GM03348 (cell line): ENCODE results near the gene LRRC23.

Source experiments
- DNase-seq: peaks from one replicate; pipeline ENCODE4 v3.0.0; 2012; ENCODE audit warnings: low spot score

Gene LRRC23

DNA sequence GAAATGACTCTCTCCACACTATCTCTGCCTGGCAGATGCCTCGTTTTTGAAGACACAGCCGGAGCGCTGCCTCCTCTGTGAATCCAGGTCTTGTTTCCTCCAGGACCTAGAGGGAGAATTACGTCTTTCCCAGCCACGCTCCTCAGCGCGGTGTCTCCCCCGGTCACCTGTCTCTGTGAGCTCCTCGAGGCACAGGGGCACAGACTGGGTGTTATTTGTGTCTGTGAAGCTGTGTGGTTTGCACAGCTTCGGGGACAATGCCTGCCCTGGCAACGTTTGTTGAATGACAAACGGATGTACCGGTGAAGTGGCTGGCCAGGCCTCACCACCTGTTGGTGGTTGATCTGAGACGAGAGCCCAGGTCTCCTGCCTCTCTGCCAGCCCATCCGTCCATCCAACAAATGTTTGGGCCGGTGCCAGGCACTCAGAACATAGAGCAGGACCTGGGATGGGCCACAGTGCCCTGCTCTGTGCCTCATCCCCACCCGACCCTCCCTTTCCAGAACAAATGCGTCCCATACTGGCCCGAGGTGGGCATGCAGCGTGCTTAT is 52.6 kb downstream of the LRRC23 start:
- no peak for DNase-seq

- no peak for DNase-seq
Measured at GRCh38 chr12:6957741-6958608, 53.4 kb downstream of the LRRC23 start.

GRCh38 chr12:6958609-6959057 is 54.0 kb downstream of the LRRC23 start:
- no peak for DNase-seq

GRCh38 chr12:6959058-6959804 is 54.6 kb downstream of the LRRC23 start:
- DNase-seq = no peak

GRCh38 chr12:6959805-6960592 is 55.4 kb downstream of the LRRC23 start:
- DNase-seq = no peak

GRCh38 chr12:6960593-6961277 is 56.1 kb downstream of the LRRC23 start:
- no peak for DNase-seq

GRCh38 chr12:6961278-6961694 is 56.7 kb downstream of the LRRC23 start:
- DNase-seq = no peak

GRCh38 chr12:6961695-6962284 is 57.2 kb downstream of the LRRC23 start:
- peak; percentile 80 for DNase-seq

DNA sequence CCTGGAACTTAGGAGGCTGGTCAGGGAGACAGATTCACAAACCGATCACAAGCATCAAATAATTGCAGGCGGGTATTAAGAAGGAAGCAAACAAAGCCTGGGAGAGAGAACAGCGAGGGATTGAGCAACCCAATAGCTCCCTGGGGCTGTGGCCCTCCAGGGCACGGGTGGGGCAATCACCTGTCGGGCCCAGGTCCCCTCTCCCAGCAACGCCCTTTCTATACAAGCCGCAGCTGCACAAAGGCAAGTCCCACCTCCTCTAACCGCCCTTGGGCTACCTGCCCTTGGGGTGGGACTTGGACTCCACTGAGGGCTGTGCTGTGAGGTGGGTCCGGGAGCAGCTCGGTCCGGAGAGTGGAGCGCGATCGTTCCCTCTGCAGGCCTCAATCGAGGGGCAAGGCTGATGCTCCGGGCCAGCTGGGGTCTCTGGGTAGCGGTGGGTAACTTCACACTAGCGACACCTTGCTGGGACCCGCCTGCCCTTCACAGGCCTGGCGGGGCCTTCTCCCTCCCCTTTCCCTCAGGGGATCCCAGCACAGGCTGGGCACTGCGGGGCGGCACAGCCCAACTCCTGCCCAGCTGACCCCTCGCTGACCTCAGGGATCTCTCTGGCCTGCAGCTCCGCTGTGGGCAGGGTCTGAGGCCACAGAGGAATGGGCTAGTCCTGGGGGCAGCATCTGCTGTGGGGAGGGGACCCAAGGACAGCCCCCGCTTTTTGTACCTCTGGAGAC is 57.8 kb downstream of the LRRC23 start:
- no peak for DNase-seq

DNA sequence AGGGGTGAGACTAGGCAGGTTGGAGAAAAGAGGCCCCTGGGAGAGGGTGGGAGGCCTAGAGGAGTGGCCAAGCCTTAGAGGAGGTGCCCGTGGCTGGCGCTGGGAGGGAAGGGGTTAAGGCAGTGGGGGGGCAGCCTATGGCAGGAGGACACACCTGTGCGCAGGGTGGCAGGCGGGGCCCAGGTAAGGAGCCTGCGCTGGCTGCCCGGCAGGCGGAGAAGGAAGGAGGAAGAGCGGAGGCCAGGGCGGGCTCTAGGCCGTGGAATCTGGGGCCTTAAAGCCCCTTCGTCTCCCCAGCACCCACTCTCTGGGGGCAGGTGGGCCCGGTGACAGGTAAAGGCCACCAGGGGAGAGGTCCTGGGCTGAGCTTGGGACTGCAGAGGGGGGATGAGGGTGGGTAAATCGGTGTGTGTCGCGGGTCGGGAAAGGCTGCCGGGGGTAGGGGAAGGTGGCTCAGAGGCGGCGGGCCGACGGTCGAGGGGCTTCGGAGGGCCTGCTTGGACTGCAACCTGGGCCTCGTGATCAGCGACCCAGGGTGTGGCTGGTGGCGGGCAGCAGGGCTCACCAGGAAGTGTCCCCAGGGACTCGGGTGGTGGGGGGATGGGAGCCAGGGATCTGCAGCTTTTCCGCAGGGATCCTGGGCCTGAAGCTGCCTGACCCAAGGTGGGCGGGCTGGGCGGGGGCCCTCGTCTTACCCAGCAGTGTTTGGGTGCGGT is 58.6 kb downstream of the LRRC23 start:
- DNase-seq = no peak
